OCI-LY1 (cell line): ENCODE measurements around the gene MRPL23.

Experiments used
- H2AFZ ChIP-seq: fragments of 200-600 bp; sonication (generic), shearing (Covaris generic); 2 replicates; pipeline ENCODE4 v1.6.0; 2014; ENCODE audit warnings: antibody characterized with exemption, mild to moderate bottlenecking, low read length
- H3F3A ChIP-seq: fragments of 200-600 bp; sonication (generic), shearing (Covaris generic); 2 replicates; pipeline ENCODE4 v1.6.0; 2014; ENCODE audit warnings: mild to moderate bottlenecking, antibody characterized with exemption, low read length, moderate library complexity; ENCODE audit not compliant: insufficient read depth
- H3K27ac ChIP-seq: fragments of 200-600 bp; sonication (generic); 2 replicates; pipeline ENCODE4 v1.5.1; 2014; ENCODE audit warnings: low read length, mixed run types, mild to moderate bottlenecking, low read depth; ENCODE audit not compliant: poor library complexity, severe bottlenecking
- H3K27me3 ChIP-seq: fragments of 200-600 bp; sonication (generic); 2 replicates; pipeline ENCODE4 v1.6.0; 2014; ENCODE audit warnings: antibody characterized with exemption, mild to moderate bottlenecking, low read length, moderate library complexity; ENCODE audit not compliant: insufficient read depth
- H3K36me3 ChIP-seq: fragments of 200-600 bp; sonication (generic); 2 replicates; pipeline ENCODE4 v1.6.1; 2014; ENCODE audit warnings: mild to moderate bottlenecking, antibody characterized with exemption, low read length, moderate library complexity, mixed read lengths; ENCODE audit not compliant: insufficient read depth
- H3K4me1 ChIP-seq: fragments of 200-600 bp; sonication (generic); 2 replicates; pipeline ENCODE4 v1.5.1; 2014; ENCODE audit warnings: mild to moderate bottlenecking, low read length, moderate library complexity; ENCODE audit not compliant: insufficient read depth, severe bottlenecking
- H3K4me2 ChIP-seq: fragments of 200-600 bp; sonication (generic), shearing (Covaris generic); 2 replicates; pipeline ENCODE4 v1.6.1; 2014; ENCODE audit warnings: low read length
- H3K4me3 ChIP-seq: fragments of 200-600 bp; sonication (generic); 2 replicates; pipeline ENCODE4 v1.5.1; 2014; ENCODE audit warnings: low read length, low read depth, mild to moderate bottlenecking, mixed read lengths; ENCODE audit not compliant: poor library complexity, severe bottlenecking
- H3K79me2 ChIP-seq: fragments of 200-600 bp; shearing (Covaris generic); 2 replicates; pipeline ENCODE4 v1.6.1; 2016; ENCODE audit warnings: mixed run types, low read length, mixed read lengths; ENCODE audit not compliant: insufficient read depth
- H3K9ac ChIP-seq: fragments of 200-600 bp; sonication (generic), shearing (Covaris generic); 2 replicates; pipeline ENCODE4 v1.6.1; 2014; ENCODE audit warnings: mild to moderate bottlenecking, low read length, mixed read lengths
- H3K9me2 ChIP-seq: fragments of 200-600 bp; sonication (generic), shearing (Covaris generic); 2 replicates; pipeline ENCODE4 v1.6.1; 2014; ENCODE audit warnings: low read depth, mild to moderate bottlenecking, low read length, mixed read lengths
- H3K9me3 ChIP-seq: fragments of 200-600 bp; shearing (Covaris generic); 2 replicates; pipeline ENCODE4 v1.6.1; 2014; ENCODE audit warnings: low read length, mixed read lengths
- H4K20me1 ChIP-seq: fragments of 200-600 bp; sonication (generic), shearing (Covaris generic); 2 replicates; pipeline ENCODE4 v1.6.0; 2016; ENCODE audit warnings: mild to moderate bottlenecking, low read length; ENCODE audit not compliant: insufficient read depth
- EZH2 ChIP-seq: fragments of 200-600 bp; sonication (generic), shearing (Covaris generic); IDR thresholded peaks from 2 replicates; pipeline ENCODE4 v1.8.0; 2017; ENCODE audit warnings: borderline replicate concordance, mixed run types, mild to moderate bottlenecking, antibody characterized with exemption, low read length, moderate library complexity, mixed read lengths
- TF ChIP-seq, protein P1 (sequence below): fragments of 200-600 bp; sonication (generic), shearing (Covaris generic); IDR thresholded peaks from 2 replicates; pipeline ENCODE4 v1.5.1; 2017; ENCODE audit warnings: mild to moderate bottlenecking, antibody characterized with exemption, low read length, moderate library complexity, mixed read lengths

The MRPL23 gene

DNA sequence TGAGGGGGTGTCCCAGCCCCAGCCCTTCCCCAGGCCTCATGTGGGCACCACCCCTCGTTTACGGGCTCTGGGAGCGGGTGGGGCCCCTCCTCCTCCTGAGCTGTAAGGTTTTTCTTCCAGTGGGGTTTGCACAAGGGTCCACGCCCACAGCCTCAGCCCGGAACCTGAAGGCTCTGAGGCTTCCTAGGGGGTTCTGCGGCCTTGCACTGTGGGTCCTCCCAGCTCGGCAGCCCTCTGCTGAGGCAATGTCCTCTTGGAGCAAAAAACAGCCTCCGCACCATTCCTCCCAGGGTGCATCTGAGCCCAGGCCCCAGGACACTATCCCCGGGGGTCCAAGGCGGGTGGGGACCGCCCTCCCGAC is 36.4 kb downstream of the MRPL23 start:
- Histone ChIP-seq H3K4me3 (no peak overlapping the region), H3F3A (no peaks in the 10 kb centered on the region), H3K4me2 (no peak overlapping the region), H2AFZ (no peak overlapping the region), H3K9me2 (no peaks in the 10 kb centered on the region), H3K9ac (no peak overlapping the region), H3K9me3 (no peaks in the 10 kb centered on the region), H4K20me1 (no peaks in the 10 kb centered on the region), H3K36me3 (no peaks in the 10 kb centered on the region), H3K4me1 (no peaks in the 10 kb centered on the region), H3K27ac (no peak overlapping the region), H3K79me2 (no peaks in the 10 kb centered on the region), H3K27me3 (no peaks in the 10 kb centered on the region)
- TF ChIP-seq, protein P1, sequence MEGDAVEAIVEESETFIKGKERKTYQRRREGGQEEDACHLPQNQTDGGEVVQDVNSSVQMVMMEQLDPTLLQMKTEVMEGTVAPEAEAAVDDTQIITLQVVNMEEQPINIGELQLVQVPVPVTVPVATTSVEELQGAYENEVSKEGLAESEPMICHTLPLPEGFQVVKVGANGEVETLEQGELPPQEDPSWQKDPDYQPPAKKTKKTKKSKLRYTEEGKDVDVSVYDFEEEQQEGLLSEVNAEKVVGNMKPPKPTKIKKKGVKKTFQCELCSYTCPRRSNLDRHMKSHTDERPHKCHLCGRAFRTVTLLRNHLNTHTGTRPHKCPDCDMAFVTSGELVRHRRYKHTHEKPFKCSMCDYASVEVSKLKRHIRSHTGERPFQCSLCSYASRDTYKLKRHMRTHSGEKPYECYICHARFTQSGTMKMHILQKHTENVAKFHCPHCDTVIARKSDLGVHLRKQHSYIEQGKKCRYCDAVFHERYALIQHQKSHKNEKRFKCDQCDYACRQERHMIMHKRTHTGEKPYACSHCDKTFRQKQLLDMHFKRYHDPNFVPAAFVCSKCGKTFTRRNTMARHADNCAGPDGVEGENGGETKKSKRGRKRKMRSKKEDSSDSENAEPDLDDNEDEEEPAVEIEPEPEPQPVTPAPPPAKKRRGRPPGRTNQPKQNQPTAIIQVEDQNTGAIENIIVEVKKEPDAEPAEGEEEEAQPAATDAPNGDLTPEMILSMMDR, result no peak
- no peak for TF ChIP-seq EZH2

DNA sequence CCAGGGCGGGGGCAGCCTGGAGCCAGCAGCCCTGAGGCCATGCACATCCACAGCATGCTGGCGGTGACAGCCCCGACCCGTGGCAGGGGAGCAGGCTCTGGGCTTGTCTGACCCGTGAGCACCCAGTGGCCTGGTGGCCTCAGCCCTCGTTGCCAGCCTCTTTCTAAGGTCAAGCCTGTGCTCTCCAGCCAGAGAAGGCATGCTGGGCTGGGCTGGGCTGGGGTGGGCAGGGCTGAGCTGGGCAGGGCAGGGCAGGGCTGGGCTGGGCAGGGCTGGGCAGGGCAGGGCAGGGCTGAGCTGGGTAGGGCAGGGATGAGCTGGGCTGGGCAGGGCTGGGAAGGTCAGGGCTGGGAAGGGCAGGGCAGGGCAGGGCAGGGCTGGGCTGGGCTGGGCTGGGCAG is 39.9 kb downstream of the MRPL23 start:
- Histone ChIP-seq H3K4me3 (no peak overlapping the region), H3F3A (no peaks in the 10 kb centered on the region), H3K27me3 (no peaks in the 10 kb centered on the region), H3K27ac (no peak overlapping the region), H3K9me2 (no peaks in the 10 kb centered on the region), H2AFZ (no peak overlapping the region), H3K36me3 (no peaks in the 10 kb centered on the region), H3K4me1 (no peaks in the 10 kb centered on the region), H4K20me1 (no peaks in the 10 kb centered on the region), H3K4me2 (no peak overlapping the region), H3K79me2 (no peaks in the 10 kb centered on the region), H3K9me3 (no peaks in the 10 kb centered on the region), H3K9ac (no peak overlapping the region)
- TF ChIP-seq, protein P1, result no peak
- no peak for TF ChIP-seq EZH2

DNA sequence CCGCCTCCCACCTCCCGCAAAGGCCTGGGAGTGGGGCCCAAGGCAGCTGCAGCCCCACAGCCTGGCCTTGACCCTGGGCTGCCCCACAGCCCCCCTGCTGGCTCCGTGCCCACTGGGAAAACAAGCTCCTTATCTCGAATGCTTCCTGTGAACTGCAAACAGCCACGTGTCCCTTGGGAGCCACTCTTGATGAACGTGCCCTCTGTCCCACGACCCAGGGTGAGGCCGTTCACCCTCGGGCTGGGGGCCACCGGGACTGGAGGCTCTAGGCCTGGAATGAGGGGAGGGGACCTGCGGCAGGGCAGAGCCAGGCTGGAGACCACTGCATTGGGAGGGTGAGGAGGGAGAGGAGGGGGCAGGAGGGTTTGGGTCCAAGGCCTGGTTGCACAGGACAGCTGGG is 41.0 kb downstream of the MRPL23 start:
- H3K9me3 ChIP-seq, result no peaks in the 10 kb centered on the region
- H4K20me1 ChIP-seq, result no peaks in the 10 kb centered on the region
- no peaks in the 10 kb centered on the region for H3K79me2 ChIP-seq
- H3K9ac ChIP-seq, result no peak overlapping the region
- H3K4me2 ChIP-seq, result no peak overlapping the region
- H3K4me1 ChIP-seq, result no peaks in the 10 kb centered on the region
- no peaks in the 10 kb centered on the region for H3K36me3 ChIP-seq
- no peak for TF ChIP-seq EZH2
- TF ChIP-seq, protein P1, result no peak
- no peak overlapping the region for H2AFZ ChIP-seq
- no peaks in the 10 kb centered on the region for H3F3A ChIP-seq
- H3K27me3 ChIP-seq, result no peaks in the 10 kb centered on the region
- no peaks in the 10 kb centered on the region for H3K9me2 ChIP-seq
- H3K27ac ChIP-seq, result no peak overlapping the region
- no peak overlapping the region for H3K4me3 ChIP-seq
